Osteoblast (primary cell): ENCODE data around the gene ALDOC. TPM values are rescaled to one million over a fixed set of nuclear protein-coding genes. Genes with fewer than 3 reads are reported as not detected.

ENCODE experiments used
- DNase-seq: peaks from one replicate; pipeline ENCODE4 v3.0.0; 2011; ENCODE audit warnings: low spot score, mixed read lengths; ENCODE audit not compliant: insufficient read length; ENCODE audit errors: missing footprints
- H2AFZ ChIP-seq: 2 replicates; pipeline ENCODE4 v1.6.0; 2011; ENCODE audit warnings: mild to moderate bottlenecking, low read length
- H3K27ac ChIP-seq: 2 replicates; pipeline ENCODE4 v1.5.1; 2011; ENCODE audit warnings: mild to moderate bottlenecking, low read depth, low read length, moderate library complexity
- H3K27me3 ChIP-seq: 2 replicates; pipeline ENCODE4 v1.6.0; 2012; ENCODE audit warnings: mild to moderate bottlenecking, control low read depth, inconsistent platforms, low read length, moderate library complexity; ENCODE audit not compliant: insufficient read depth
- H3K36me3 ChIP-seq: 2 replicates; pipeline ENCODE4 v1.5.1; 2011; ENCODE audit warnings: mild to moderate bottlenecking, low read length, control low read depth, moderate library complexity; ENCODE audit not compliant: insufficient read depth
- H3K4me1 ChIP-seq: 2 replicates; pipeline ENCODE4 v1.5.1; 2011; ENCODE audit warnings: mild to moderate bottlenecking, low read length, control low read depth, moderate library complexity; ENCODE audit not compliant: insufficient read depth
- H3K4me2 ChIP-seq: 2 replicates; pipeline ENCODE4 v1.6.0; 2011; ENCODE audit warnings: mild to moderate bottlenecking, low read length; ENCODE audit not compliant: insufficient read depth
- H3K4me3 ChIP-seq: fragments of 200-600 bp; sonication (generic); 3 replicates; pipeline ENCODE4 v1.5.1; 2012; ENCODE audit warnings: mild to moderate bottlenecking, low read length, inconsistent platforms; ENCODE audit not compliant: insufficient read depth
- H3K79me2 ChIP-seq: 2 replicates; pipeline ENCODE4 v1.6.0; 2012; ENCODE audit warnings: mild to moderate bottlenecking, low read length, control low read depth, inconsistent platforms; ENCODE audit not compliant: insufficient read depth
- H3K9me3 ChIP-seq: 2 replicates; pipeline ENCODE4 v1.5.1; 2011; ENCODE audit warnings: low read depth, low read length, control low read depth
- H4K20me1 ChIP-seq: 2 replicates; pipeline ENCODE4 v1.6.0; 2012; ENCODE audit warnings: mild to moderate bottlenecking, low read length, control low read depth; ENCODE audit not compliant: insufficient read depth
- total RNA-seq: library from RNA; depleted of rRNA; stranded (reverse); fragments of >200 nt; gene quantifications from 2 replicates; pipeline ENCODE4 v1.2.3, GENCODE V29; 2012
- TF ChIP-seq, protein P1 (sequence below): IDR thresholded peaks from 2 replicates; pipeline ENCODE4 v1.5.1; 2011; ENCODE audit warnings: mild to moderate bottlenecking, low read depth, low read length, moderate library complexity; ENCODE audit errors: extremely low read depth

The ALDOC gene
- total RNA-seq, 1 donor, result 17.0 TPM

DNA sequence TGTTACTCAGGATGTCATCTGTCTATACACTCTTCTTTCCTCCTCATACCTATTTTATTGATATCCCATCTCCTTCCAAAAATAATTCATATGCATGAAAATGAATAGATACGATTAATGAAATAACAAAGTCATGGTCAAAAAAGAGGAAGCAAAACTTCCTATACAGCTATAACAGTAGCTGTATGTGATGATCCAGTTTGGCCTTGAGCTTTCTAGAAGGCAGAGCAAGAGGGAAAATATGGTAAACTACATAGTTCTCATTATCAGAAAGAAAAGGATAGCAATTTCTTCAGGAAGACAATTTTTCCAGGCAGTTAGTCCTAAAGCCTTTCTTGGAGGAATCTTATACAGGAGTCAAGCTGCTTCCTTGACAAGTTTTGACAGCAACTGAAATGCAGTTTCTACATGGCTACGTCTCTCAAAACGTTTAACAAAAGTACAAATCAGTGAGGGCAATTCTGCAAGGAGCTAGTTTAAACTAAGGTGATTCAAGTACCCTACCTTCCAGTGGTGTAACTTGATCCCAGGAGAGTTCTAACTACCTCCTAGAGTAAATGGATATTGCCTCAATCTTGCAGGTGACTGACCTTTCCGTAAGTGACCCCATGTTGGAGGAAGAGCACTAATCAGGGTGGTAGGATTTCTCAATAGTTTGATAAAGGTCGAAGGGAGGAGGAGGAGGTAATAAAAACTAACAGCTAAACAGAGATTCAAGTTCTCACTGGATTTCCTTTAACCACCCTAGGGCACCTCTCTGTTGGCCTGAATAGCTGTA lies 21.1 kb upstream of the ALDOC start:
- TF ChIP-seq, protein P1, sequence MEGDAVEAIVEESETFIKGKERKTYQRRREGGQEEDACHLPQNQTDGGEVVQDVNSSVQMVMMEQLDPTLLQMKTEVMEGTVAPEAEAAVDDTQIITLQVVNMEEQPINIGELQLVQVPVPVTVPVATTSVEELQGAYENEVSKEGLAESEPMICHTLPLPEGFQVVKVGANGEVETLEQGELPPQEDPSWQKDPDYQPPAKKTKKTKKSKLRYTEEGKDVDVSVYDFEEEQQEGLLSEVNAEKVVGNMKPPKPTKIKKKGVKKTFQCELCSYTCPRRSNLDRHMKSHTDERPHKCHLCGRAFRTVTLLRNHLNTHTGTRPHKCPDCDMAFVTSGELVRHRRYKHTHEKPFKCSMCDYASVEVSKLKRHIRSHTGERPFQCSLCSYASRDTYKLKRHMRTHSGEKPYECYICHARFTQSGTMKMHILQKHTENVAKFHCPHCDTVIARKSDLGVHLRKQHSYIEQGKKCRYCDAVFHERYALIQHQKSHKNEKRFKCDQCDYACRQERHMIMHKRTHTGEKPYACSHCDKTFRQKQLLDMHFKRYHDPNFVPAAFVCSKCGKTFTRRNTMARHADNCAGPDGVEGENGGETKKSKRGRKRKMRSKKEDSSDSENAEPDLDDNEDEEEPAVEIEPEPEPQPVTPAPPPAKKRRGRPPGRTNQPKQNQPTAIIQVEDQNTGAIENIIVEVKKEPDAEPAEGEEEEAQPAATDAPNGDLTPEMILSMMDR, result no peak
- Histone ChIP-seq H3K4me1 (peaks cover 16% of the 10 kb centered on the region), H4K20me1 (no peaks in the 10 kb centered on the region), H3K4me2 (peak overlapping the region; percentile 88), H3K79me2 (peaks cover 27% of the 10 kb centered on the region), H2AFZ (peak overlapping the region; percentile 94), H3K36me3 (peaks cover 5% of the 10 kb centered on the region), H3K9me3 (no peaks in the 10 kb centered on the region), H3K27me3 (no peaks in the 10 kb centered on the region), H3K27ac (peak overlapping the region; percentile 96), H3K4me3 (peak overlapping the region; percentile 84)
- no peak for DNase-seq

DNA sequence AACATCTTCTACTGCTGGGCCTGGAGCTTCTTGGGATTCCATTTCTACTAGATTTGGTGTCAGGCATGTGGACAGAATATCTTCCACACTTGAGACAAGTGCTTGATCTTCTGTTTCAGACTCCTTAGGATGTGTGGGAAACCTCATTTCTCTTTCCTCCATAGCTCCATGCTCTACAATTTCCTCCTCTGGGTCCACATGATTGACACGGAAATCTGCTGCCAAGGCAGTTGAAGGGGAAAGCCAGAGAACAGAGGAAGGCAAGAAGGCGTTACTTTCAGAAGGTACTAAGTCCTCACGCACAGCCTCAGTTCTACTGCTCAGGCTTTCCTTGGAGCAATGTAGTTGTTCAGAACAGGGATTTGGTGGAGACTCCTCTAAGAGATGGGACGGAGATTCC lies 15.6 kb upstream of the ALDOC start:
- Histone ChIP-seq H3K27ac (no peak overlapping the region), H3K4me3 (no peak overlapping the region), H3K27me3 (no peaks in the 10 kb centered on the region), H4K20me1 (no peaks in the 10 kb centered on the region), H3K36me3 (peaks cover 28% of the 10 kb centered on the region), H3K4me1 (no peaks in the 10 kb centered on the region), H3K4me2 (no peak overlapping the region), H3K79me2 (peaks cover 12% of the 10 kb centered on the region), H2AFZ (no peak overlapping the region), H3K9me3 (no peaks in the 10 kb centered on the region)
- TF ChIP-seq, protein P1, result no peak
- DNase-seq, result no peak

DNA sequence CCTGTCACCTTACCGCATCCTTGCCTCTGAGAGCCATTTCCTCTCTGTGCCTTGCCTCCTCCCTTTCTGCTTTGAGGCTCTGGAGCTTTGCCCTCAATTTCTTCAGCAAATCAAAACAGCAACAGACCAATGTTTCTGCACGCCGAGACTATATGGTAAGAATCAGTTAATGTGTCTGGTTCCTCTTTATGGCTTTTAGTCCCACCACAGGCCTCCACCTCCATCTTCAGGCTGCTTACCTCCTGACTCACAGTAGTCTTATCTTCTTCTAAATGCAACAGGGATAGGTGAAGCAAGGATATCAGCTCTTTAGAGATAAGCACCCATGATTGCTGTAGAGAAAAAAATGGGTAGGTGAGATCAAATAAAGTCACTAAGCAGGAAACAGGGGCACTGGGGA lies 9.2 kb upstream of the ALDOC start:
- H3K9me3 ChIP-seq, result no peaks in the 10 kb centered on the region
- TF ChIP-seq, protein P1, result no peak
- H3K4me3 ChIP-seq, result no peak overlapping the region
- H3K27me3 ChIP-seq, result no peaks in the 10 kb centered on the region
- no peaks in the 10 kb centered on the region for H4K20me1 ChIP-seq
- H3K36me3 ChIP-seq, result peaks cover 49% of the 10 kb centered on the region
- DNase-seq, result no peak
- no peaks in the 10 kb centered on the region for H3K79me2 ChIP-seq
- no peak overlapping the region for H2AFZ ChIP-seq
- H3K4me1 ChIP-seq, result no peaks in the 10 kb centered on the region
- no peak overlapping the region for H3K27ac ChIP-seq
- no peak overlapping the region for H3K4me2 ChIP-seq

DNA sequence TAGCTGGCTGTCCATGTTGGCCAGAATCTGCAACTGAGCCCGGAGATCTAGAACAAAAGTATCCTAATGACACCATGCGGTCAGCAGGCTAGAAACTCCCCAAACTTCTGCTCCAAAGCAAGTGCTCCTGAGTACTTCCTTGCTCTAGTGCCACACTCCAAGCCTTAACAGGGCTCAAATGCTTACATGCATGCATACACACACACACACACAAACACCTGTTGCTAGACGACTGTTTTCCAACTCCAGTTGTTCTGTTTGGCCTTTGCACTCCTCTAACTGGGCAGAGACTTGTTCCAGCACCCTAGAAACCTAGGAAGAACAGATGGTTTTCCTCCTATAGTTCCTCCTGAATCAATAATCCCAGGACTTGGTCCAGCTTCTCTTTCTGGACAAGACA lies 7.7 kb upstream of the ALDOC start:
- Histone ChIP-seq H3K4me3 (no peak overlapping the region), H3K4me2 (no peak overlapping the region), H3K4me1 (no peaks in the 10 kb centered on the region), H3K79me2 (no peaks in the 10 kb centered on the region), H3K27ac (no peak overlapping the region), H2AFZ (no peak overlapping the region), H3K36me3 (peaks cover 54% of the 10 kb centered on the region), H4K20me1 (no peaks in the 10 kb centered on the region), H3K9me3 (no peaks in the 10 kb centered on the region), H3K27me3 (no peaks in the 10 kb centered on the region)
- TF ChIP-seq, protein P1, result no peak
- DNase-seq, result no peak
